PC-3 (cell line): Measurements from ENCODE around the gene BRD9. TPM values are rescaled to one million over a fixed set of nuclear protein-coding genes. Genes with fewer than 3 reads are reported as not detected.
"Not testable (repeated sequence)": the region's sequence is repeated elsewhere in the genome, so short reads cannot be mapped to it uniquely, and the experiment has no call there.

Experiments
- ATAC-seq: fragments of 200-7000 bp; cut with Tn5 transposase; 2 replicates; pipeline ENCODE4 v1.9.1; 2020; ENCODE audit warnings: mild to moderate bottlenecking, moderate library complexity
- BruUV-seq: library from RNA; stranded (reverse); fragments of 400-500 nt; replicated peaks from 2 replicates; lab custom pipeline; 2021; lab: Mats Ljungman, UMichigan
- CTCF ChIA-PET: fragments of 300-600 bp; sonication (Branson Sonifier 250); formaldehyde crosslinking; loops from one replicate; lab custom pipeline; 2022; ENCODE audit warnings: antibody characterized with exemption; lab: Charles Lee
- POLR2A ChIA-PET: fragments of 300-600 bp; sonication (Branson Sonifier 250); formaldehyde crosslinking; loops from one replicate; lab custom pipeline; 2022; ENCODE audit warnings: antibody characterized with exemption; ENCODE audit not compliant: unreplicated experiment; lab: Charles Lee
- DNase-seq: peaks from one replicate; pipeline ENCODE4 v3.0.0-alpha.2; 2015
- H2AFZ ChIP-seq: fragments of 300-600 bp; sonication (generic); 2 replicates; pipeline ENCODE4 v1.6.0; 2016; ENCODE audit warnings: antibody characterized with exemption, low read length
- H3F3A ChIP-seq: fragments of 300-600 bp; sonication (generic); one replicate; pipeline ENCODE4 v1.6.0; 2017; ENCODE audit warnings: antibody characterized with exemption, low read length, control low read depth, mild to moderate bottlenecking; ENCODE audit not compliant: unreplicated experiment
- H3K27ac ChIP-seq: fragments of 300-600 bp; sonication (generic); 2 replicates; pipeline ENCODE4 v1.5.1; 2016; ENCODE audit warnings: mild to moderate bottlenecking, low read length
- H3K27me3 ChIP-seq: fragments of 300-600 bp; sonication (generic); 2 replicates; pipeline ENCODE4 v1.6.1; 2016; ENCODE audit warnings: low read length, mixed read lengths
- H3K36me3 ChIP-seq: fragments of 300-600 bp; sonication (generic); 2 replicates; pipeline ENCODE4 v1.6.1; 2016; ENCODE audit warnings: low read depth, mixed run types, low read length, mixed read lengths
- H3K4me1 ChIP-seq: fragments of 300-600 bp; sonication (generic); 2 replicates; pipeline ENCODE4 v1.5.1; 2016; ENCODE audit warnings: low read length; ENCODE audit not compliant: insufficient read depth
- H3K4me2 ChIP-seq: fragments of 300-600 bp; sonication (generic); 2 replicates; pipeline ENCODE4 v1.6.0; 2016; ENCODE audit warnings: low read length
- H3K4me3 ChIP-seq: fragments of 300-600 bp; sonication (generic); 2 replicates; pipeline ENCODE4 v1.5.1; 2016; ENCODE audit warnings: mild to moderate bottlenecking, low read length, mixed read lengths
- H3K79me2 ChIP-seq: fragments of 300-600 bp; sonication (generic); 2 replicates; pipeline ENCODE4 v1.6.1; 2017; ENCODE audit warnings: low read length, mixed read lengths
- H3K9ac ChIP-seq: fragments of 300-600 bp; sonication (generic); 2 replicates; pipeline ENCODE4 v1.6.0; 2016; ENCODE audit warnings: mild to moderate bottlenecking, low read length
- H3K9me2 ChIP-seq: fragments of 300-600 bp; sonication (generic); replicated peaks from 2 replicates; pipeline ENCODE4 v1.6.1; 2016; ENCODE audit warnings: mixed run types, low read length, mixed read lengths
- H3K9me3 ChIP-seq: fragments of 300-600 bp; sonication (generic); 2 replicates; pipeline ENCODE4 v1.6.1; 2016; ENCODE audit warnings: low read length, mixed read lengths
- H4K20me1 ChIP-seq: fragments of 300-600 bp; sonication (generic); 2 replicates; pipeline ENCODE4 v1.6.1; 2016; ENCODE audit warnings: low read length, mixed read lengths
- EZH2 ChIP-seq: fragments of 300-600 bp; sonication (generic); IDR thresholded peaks from one replicate; pipeline ENCODE4 v1.6.1; 2017; ENCODE audit warnings: antibody characterized with exemption, mild to moderate bottlenecking, low read length; ENCODE audit not compliant: unreplicated experiment
- EZH2phosphoT487 ChIP-seq: fragments of 300-600 bp; sonication (generic); IDR thresholded peaks from 2 replicates; pipeline ENCODE4 v1.6.1; 2018; ENCODE audit warnings: mild to moderate bottlenecking, antibody characterized with exemption, low read length, borderline replicate concordance
- intact Hi-C: fragments of 100-400 bp; cut with micrococcal nuclease; formaldehyde crosslinking; loops from 2 replicates; pipeline ENCODE4 v1.9.0; 2023
- total RNA-seq: library from RNA; depleted of rRNA; stranded (reverse); fragments of >200 nt; gene quantifications from 2 replicates; pipeline ENCODE4 v1.2.3, GENCODE V29; 2014
- TF ChIP-seq, protein P1 (sequence below): fragments of 300-600 bp; sonication (generic); conservative IDR thresholded peaks from 2 replicates; pipeline ENCODE4 v1.5.1; 2017; ENCODE audit warnings: antibody characterized with exemption, low read depth, mild to moderate bottlenecking, low read length

The BRD9 gene
- total RNA-seq, 1 experiment from 2014 or later: 50.4 TPM

DNA sequence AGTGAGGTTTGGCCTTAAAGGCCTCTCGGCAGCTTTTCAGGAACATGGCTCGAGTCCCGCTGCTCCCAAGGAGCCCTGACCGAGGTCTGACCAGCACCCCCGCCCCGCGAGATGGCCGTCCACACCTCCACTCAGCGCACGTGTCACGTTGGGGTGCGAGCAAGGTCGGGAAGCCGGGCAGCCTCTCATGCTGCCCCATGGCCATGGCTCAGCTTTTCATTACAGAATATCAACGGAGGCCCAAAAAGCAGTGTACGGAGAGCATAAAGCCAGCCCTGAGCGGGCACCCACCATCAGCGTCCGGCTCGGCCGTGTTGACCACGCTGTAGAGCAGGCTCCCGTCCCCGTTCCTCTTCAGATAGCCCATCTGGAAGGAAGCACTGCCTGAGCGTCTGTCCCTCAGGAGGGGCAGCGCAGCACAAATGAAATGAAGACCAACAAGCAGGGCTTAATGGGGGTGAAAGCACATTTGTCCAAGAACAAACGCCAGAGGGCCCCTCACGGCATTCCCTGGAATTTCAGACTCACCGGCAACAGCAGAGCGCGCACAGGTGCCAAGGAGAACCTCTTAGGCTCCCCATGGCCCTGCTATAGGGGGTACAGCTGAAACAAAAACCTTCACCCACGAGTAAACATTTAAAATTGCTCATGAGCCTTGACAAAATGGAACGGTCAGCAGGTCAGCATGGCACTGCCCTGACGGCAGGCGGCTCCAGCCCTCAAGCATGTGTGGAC lies 11.6 kb downstream of the BRD9 start:
- H3K79me2 ChIP-seq: peaks cover 53% of the 10 kb centered on the region
- intact Hi-C loops: no loop called here
- H3K9me3 ChIP-seq: no peaks in the 10 kb centered on the region
- no TSS peak for BruUV-seq
- H3K4me2 ChIP-seq: no peak overlapping the region
- POLR2A ChIA-PET: no interaction called here
- H3K9ac ChIP-seq: no peak overlapping the region
- no peaks in the 10 kb centered on the region for H3K4me1 ChIP-seq
- TF ChIP-seq, protein P1, sequence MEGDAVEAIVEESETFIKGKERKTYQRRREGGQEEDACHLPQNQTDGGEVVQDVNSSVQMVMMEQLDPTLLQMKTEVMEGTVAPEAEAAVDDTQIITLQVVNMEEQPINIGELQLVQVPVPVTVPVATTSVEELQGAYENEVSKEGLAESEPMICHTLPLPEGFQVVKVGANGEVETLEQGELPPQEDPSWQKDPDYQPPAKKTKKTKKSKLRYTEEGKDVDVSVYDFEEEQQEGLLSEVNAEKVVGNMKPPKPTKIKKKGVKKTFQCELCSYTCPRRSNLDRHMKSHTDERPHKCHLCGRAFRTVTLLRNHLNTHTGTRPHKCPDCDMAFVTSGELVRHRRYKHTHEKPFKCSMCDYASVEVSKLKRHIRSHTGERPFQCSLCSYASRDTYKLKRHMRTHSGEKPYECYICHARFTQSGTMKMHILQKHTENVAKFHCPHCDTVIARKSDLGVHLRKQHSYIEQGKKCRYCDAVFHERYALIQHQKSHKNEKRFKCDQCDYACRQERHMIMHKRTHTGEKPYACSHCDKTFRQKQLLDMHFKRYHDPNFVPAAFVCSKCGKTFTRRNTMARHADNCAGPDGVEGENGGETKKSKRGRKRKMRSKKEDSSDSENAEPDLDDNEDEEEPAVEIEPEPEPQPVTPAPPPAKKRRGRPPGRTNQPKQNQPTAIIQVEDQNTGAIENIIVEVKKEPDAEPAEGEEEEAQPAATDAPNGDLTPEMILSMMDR: no peak
- TF ChIP-seq EZH2 (no peak), EZH2phosphoT487 (no peak)
- no peak overlapping the region for H3K27ac ChIP-seq
- no peaks in the 10 kb centered on the region for H3K27me3 ChIP-seq
- H2AFZ ChIP-seq: no peak overlapping the region
- H3F3A ChIP-seq: no peaks in the 10 kb centered on the region
- no peak for ATAC-seq
- H4K20me1 ChIP-seq: peaks cover 16% of the 10 kb centered on the region
- DNase-seq: no peak
- no peaks in the 10 kb centered on the region for H3K9me2 ChIP-seq
- peaks cover 71% of the 10 kb centered on the region for H3K36me3 ChIP-seq
- CTCF ChIA-PET: no interaction called here
- no peak overlapping the region for H3K4me3 ChIP-seq

DNA sequence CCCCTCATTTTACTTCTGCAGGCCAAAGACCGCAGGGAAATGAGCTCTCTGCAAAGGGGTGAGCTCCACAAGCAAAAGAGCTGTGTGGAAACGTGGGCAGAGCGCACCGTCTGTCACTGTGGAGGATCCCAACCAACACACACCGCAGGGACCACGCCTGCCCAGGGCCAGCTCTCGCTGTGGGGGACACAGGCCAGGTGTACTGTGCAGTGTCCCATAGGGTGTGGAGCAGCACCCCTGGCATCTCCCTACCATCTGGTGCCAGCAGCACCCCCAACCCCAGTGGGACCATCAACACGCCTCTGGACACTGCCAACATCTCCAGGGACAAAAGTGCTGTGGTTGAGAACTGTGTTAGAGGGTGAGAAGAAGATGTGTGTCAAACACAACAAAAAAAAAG lies 13.9 kb downstream of the BRD9 start:
- H2AFZ ChIP-seq, H3K27me3 ChIP-seq, H3K4me3 ChIP-seq, H3K4me1 ChIP-seq, intact Hi-C loops, H3K9ac ChIP-seq, ATAC-seq, H3K27ac ChIP-seq, H3F3A ChIP-seq, H3K9me2 ChIP-seq, BruUV-seq, DNase-seq, CTCF ChIA-PET, POLR2A ChIA-PET, H3K4me2 ChIP-seq, H3K9me3 ChIP-seq: not testable (repeated sequence)
- Histone ChIP-seq H3K36me3 (peaks cover 66% of the 10 kb centered on the region), H3K79me2 (peaks cover 30% of the 10 kb centered on the region), H4K20me1 (peaks cover 16% of the 10 kb centered on the region)

DNA sequence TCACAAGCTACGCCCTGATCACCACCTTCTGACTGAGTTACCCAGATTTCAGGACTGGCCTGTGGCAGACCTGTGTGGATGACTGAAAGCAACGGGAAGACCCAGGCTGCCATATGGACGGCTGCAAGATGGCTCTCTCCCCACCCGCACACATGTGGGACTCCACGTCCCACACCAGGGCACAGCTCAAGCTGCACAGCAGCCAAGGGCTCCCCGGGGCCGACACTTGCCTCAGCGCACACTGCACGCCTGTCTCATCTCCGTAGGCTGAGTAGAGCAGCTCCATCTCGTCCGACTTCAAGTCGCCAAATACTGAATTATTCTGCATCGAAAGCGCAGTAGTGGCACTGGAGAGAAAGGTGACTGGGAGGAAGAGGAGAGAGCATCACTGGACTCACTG lies 14.5 kb downstream of the BRD9 start:
- no peaks in the 10 kb centered on the region for H3K27me3 ChIP-seq
- H3K4me3 ChIP-seq: no peak overlapping the region
- BruUV-seq: no TSS peak
- H3K79me2 ChIP-seq: peaks cover 24% of the 10 kb centered on the region
- intact Hi-C loops: no loop called here
- no peaks in the 10 kb centered on the region for H3K9me2 ChIP-seq
- no peak overlapping the region for H3K4me2 ChIP-seq
- TF ChIP-seq EZH2phosphoT487: no peak
- no peak for TF ChIP-seq EZH2
- TF ChIP-seq, protein P1: no peak
- DNase-seq: no peak
- H3K27ac ChIP-seq: no peak overlapping the region
- peaks cover 66% of the 10 kb centered on the region for H3K36me3 ChIP-seq
- no peaks in the 10 kb centered on the region for H3F3A ChIP-seq
- no peak overlapping the region for H2AFZ ChIP-seq
- ChIA-PET POLR2A (no interaction called here), CTCF (no interaction called here)
- peaks cover 13% of the 10 kb centered on the region for H4K20me1 ChIP-seq
- no peaks in the 10 kb centered on the region for H3K9me3 ChIP-seq
- H3K9ac ChIP-seq: no peak overlapping the region
- H3K4me1 ChIP-seq: no peaks in the 10 kb centered on the region
- ATAC-seq: no peak
